Neural cell (in vitro differentiated cells): ENCODE data around the gene C22orf39.

Experiments
- RAD21 ChIP-seq: fragments of 450-650 bp; conservative IDR thresholded peaks from 2 replicates; pipeline ENCODE4 v1.6.1; 2014; ENCODE audit warnings: antibody characterized with exemption, mild to moderate bottlenecking, moderate library complexity
- TF ChIP-seq, protein P1 (sequence below): fragments of 450-650 bp; IDR thresholded peaks from 2 replicates; pipeline ENCODE4 v1.5.1; 2014; ENCODE audit warnings: antibody characterized with exemption, mild to moderate bottlenecking, moderate library complexity; ENCODE audit not compliant: poor library complexity, severe bottlenecking

GRCh38 chr22:19456541-19456940 is 9.0 kb upstream of the C22orf39 start:
- TF ChIP-seq, protein P1, sequence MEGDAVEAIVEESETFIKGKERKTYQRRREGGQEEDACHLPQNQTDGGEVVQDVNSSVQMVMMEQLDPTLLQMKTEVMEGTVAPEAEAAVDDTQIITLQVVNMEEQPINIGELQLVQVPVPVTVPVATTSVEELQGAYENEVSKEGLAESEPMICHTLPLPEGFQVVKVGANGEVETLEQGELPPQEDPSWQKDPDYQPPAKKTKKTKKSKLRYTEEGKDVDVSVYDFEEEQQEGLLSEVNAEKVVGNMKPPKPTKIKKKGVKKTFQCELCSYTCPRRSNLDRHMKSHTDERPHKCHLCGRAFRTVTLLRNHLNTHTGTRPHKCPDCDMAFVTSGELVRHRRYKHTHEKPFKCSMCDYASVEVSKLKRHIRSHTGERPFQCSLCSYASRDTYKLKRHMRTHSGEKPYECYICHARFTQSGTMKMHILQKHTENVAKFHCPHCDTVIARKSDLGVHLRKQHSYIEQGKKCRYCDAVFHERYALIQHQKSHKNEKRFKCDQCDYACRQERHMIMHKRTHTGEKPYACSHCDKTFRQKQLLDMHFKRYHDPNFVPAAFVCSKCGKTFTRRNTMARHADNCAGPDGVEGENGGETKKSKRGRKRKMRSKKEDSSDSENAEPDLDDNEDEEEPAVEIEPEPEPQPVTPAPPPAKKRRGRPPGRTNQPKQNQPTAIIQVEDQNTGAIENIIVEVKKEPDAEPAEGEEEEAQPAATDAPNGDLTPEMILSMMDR: no peak
- no peak for TF ChIP-seq RAD21
